T1000 (cell line): ENCODE results near the gene RXRA.

ENCODE experiments used
- DNase-seq: peaks from one replicate; lab custom pipeline; 2025; ENCODE audit warnings: mixed read lengths; lab: John Stamatoyannopoulos, UW

RXRA gene

GRCh38 chr9:134433909-134434882, 107.9 kb downstream of the RXRA start:
- no peak for DNase-seq

- DNase-seq, result peak; percentile 65
Observed at GRCh38 chr9:134434894-134435506, 108.7 kb downstream of the RXRA start.

GRCh38 chr9:134435550-134436378, 109.5 kb downstream of the RXRA start:
- DNase-seq, result no peak

GRCh38 chr9:134436379-134436762, 110.1 kb downstream of the RXRA start:
- DNase-seq, result no peak

- DNase-seq, result no peak
Observed at GRCh38 chr9:134436911-134437310, 110.7 kb downstream of the RXRA start.

GRCh38 chr9:134437403-134438194, 111.3 kb downstream of the RXRA start:
- no peak for DNase-seq

GRCh38 chr9:134438195-134438788, 112.0 kb downstream of the RXRA start:
- DNase-seq, result no peak

- no peak for DNase-seq
Observed at GRCh38 chr9:134439368-134439784, 113.1 kb downstream of the RXRA start.

- no peak for DNase-seq
Observed at GRCh38 chr9:134440636-134441226, 114.5 kb downstream of the RXRA start.

GRCh38 chr9:134441227-134442084, 115.2 kb downstream of the RXRA start:
- DNase-seq, result no peak

- no peak for DNase-seq
Observed at GRCh38 chr9:134442085-134442474, 115.8 kb downstream of the RXRA start.

GRCh38 chr9:134442486-134443173, 116.4 kb downstream of the RXRA start:
- peak; percentile 3 for DNase-seq

GRCh38 chr9:134443174-134444037, 117.2 kb downstream of the RXRA start:
- DNase-seq, result peak; percentile 78

- DNase-seq, result no peak
Observed at GRCh38 chr9:134444038-134444315, 117.7 kb downstream of the RXRA start.

GRCh38 chr9:134445000-134445399, 118.7 kb downstream of the RXRA start:
- no peak for DNase-seq

GRCh38 chr9:134449180-134449916, 123.1 kb downstream of the RXRA start:
- DNase-seq, result peak; percentile 87

GRCh38 chr9:134451700-134452458, 125.6 kb downstream of the RXRA start:
- DNase-seq, result no peak
